ENCODE results near the gene CEP85L.

DNA sequence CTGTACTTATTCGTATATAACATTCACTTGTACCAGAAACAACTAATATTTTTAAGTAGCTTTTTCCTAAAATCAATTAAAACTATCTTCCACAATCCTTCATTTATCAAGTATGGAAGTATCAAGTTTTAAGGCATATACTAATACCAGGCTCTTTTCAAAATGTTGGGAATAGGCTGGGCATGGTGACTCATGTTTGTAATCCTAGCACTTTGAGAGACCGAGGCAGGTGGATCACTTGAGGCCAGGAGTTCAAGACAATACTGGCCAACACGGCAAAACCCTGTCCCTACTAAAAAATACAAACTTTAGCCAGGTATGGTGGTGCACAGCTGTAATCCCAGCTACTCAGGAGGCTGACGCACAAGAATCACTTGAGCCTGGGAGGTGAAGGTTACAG lies 129.0 kb downstream of the CEP85L start:
- no peak for TF ChIP-seq POLR2A (IDR thresholded peaks at IDR 0.05)
- TF ChIP-seq, protein P1, sequence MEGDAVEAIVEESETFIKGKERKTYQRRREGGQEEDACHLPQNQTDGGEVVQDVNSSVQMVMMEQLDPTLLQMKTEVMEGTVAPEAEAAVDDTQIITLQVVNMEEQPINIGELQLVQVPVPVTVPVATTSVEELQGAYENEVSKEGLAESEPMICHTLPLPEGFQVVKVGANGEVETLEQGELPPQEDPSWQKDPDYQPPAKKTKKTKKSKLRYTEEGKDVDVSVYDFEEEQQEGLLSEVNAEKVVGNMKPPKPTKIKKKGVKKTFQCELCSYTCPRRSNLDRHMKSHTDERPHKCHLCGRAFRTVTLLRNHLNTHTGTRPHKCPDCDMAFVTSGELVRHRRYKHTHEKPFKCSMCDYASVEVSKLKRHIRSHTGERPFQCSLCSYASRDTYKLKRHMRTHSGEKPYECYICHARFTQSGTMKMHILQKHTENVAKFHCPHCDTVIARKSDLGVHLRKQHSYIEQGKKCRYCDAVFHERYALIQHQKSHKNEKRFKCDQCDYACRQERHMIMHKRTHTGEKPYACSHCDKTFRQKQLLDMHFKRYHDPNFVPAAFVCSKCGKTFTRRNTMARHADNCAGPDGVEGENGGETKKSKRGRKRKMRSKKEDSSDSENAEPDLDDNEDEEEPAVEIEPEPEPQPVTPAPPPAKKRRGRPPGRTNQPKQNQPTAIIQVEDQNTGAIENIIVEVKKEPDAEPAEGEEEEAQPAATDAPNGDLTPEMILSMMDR (IDR thresholded peaks at IDR 0.05), result no peak

All from gastroesophageal sphincter (tissue), 3 donors.